SK-N-SH treated with all-trans-retinoic acid at 6 μM for 48 hours (cell line): ENCODE data around the gene PRKAR1B.

Source experiments
- ATAC-seq: fragments of 200-7000 bp; cut with Tn5 transposase; 3 replicates; pipeline ENCODE4 v1.9.1; 2020; ENCODE audit warnings: mild to moderate bottlenecking, moderate library complexity
- ARNTL ChIP-seq: fragments of 450-650 bp; formaldehyde crosslinking; IDR thresholded peaks from 2 replicates; pipeline ENCODE4 v1.5.0; 2020; ENCODE audit warnings: low read depth, mild to moderate bottlenecking, moderate library complexity, borderline replicate concordance
- BACH2 ChIP-seq: fragments of 250-450 bp; sonication (Bioruptor Pico); IDR thresholded peaks from 2 replicates; pipeline ENCODE4 v1.9.0; 2021; ENCODE audit warnings: mild to moderate bottlenecking, borderline replicate concordance
- CREB5 ChIP-seq: fragments of 250-450 bp; sonication (Bioruptor Pico); IDR thresholded peaks from 2 replicates; pipeline ENCODE4 v1.5.1; 2020; ENCODE audit warnings: low read depth, mild to moderate bottlenecking, moderate library complexity
- ESRRG ChIP-seq: fragments of 250-450 bp; sonication (Bioruptor Pico); IDR thresholded peaks from 2 replicates; pipeline ENCODE4 v1.6.1; 2021; ENCODE audit warnings: mild to moderate bottlenecking
- GLIS3 ChIP-seq: fragments of 250-450 bp; sonication (Bioruptor Pico); IDR thresholded peaks from 2 replicates; pipeline ENCODE4 v1.5.0; 2020; ENCODE audit warnings: mild to moderate bottlenecking, moderate library complexity
- ISL1 ChIP-seq: fragments of 250-450 bp; sonication (Bioruptor Pico); IDR thresholded peaks from 2 replicates; pipeline ENCODE4 v2.1.2; 2022; ENCODE audit warnings: mild to moderate bottlenecking, moderate library complexity
- PATZ1 ChIP-seq: fragments of 250-450 bp; sonication (Bioruptor Pico); IDR thresholded peaks from 2 replicates; pipeline ENCODE4 v1.8.0; 2020; ENCODE audit warnings: mild to moderate bottlenecking, moderate library complexity, borderline replicate concordance
- POU6F1 ChIP-seq: fragments of 250-450 bp; sonication (Bioruptor Pico); IDR thresholded peaks from 2 replicates; pipeline ENCODE4 v1.8.0; 2021; ENCODE audit warnings: low read depth, mild to moderate bottlenecking, moderate library complexity, borderline replicate concordance
- PPARA ChIP-seq: fragments of 250-450 bp; sonication (Bioruptor Pico); IDR thresholded peaks from 2 replicates; pipeline ENCODE4 v1.5.0; 2020; ENCODE audit warnings: mild to moderate bottlenecking, borderline replicate concordance
- RARB ChIP-seq: fragments of 250-450 bp; sonication (Bioruptor Pico); IDR thresholded peaks from 2 replicates; pipeline ENCODE4 v1.8.0; 2021; ENCODE audit warnings: mild to moderate bottlenecking, moderate library complexity
- SNAI2 ChIP-seq: fragments of 250-450 bp; sonication (Bioruptor Pico); IDR thresholded peaks from 2 replicates; pipeline ENCODE4 v1.5.0; 2020; ENCODE audit warnings: mild to moderate bottlenecking, moderate library complexity
- TCF4 ChIP-seq: fragments of 250-450 bp; sonication (Bioruptor Pico); IDR thresholded peaks from 2 replicates; pipeline ENCODE4 v1.8.0; 2021; ENCODE audit warnings: mild to moderate bottlenecking, moderate library complexity, borderline replicate concordance
- TOX ChIP-seq: fragments of 250-450 bp; sonication (Bioruptor Pico); IDR thresholded peaks from 2 replicates; pipeline ENCODE4 v1.8.0; 2021; ENCODE audit warnings: mild to moderate bottlenecking, moderate library complexity, borderline replicate concordance
- ZC3H10 ChIP-seq: fragments of 250-450 bp; sonication (Bioruptor Pico); IDR thresholded peaks from 2 replicates; pipeline ENCODE4 v1.5.1; 2021; ENCODE audit warnings: mild to moderate bottlenecking, moderate library complexity
- ZFP3 ChIP-seq: fragments of 250-450 bp; sonication (Bioruptor Pico); IDR thresholded peaks from 2 replicates; pipeline ENCODE4 v1.5.0; 2020; ENCODE audit warnings: mild to moderate bottlenecking, moderate library complexity
- ZFP30 ChIP-seq: fragments of 450-650 bp; formaldehyde crosslinking; IDR thresholded peaks from 2 replicates; pipeline ENCODE4 v1.5.0; 2022; ENCODE audit warnings: mild to moderate bottlenecking, moderate library complexity
- ZNF565 ChIP-seq: fragments of 450-650 bp; formaldehyde crosslinking; conservative IDR thresholded peaks from 2 replicates; pipeline ENCODE4 v1.5.0; 2020; ENCODE audit warnings: low read depth, mild to moderate bottlenecking, moderate library complexity
- ZNF70 ChIP-seq: fragments of 450-650 bp; formaldehyde crosslinking; IDR thresholded peaks from 2 replicates; pipeline ENCODE4 v1.5.0; 2020; ENCODE audit warnings: mild to moderate bottlenecking, moderate library complexity
- ZNF8 ChIP-seq: fragments of 450-650 bp; formaldehyde crosslinking; IDR thresholded peaks from 2 replicates; pipeline ENCODE4 v1.5.0; 2020; ENCODE audit warnings: mild to moderate bottlenecking, moderate library complexity
- TF ChIP-seq, protein P1 (sequence below): fragments of 250-450 bp; sonication (Bioruptor Pico); IDR thresholded peaks from 2 replicates; pipeline ENCODE4 v1.5.0; 2020; ENCODE audit warnings: mild to moderate bottlenecking, moderate library complexity

PRKAR1B gene

GRCh38 chr7:560966-561630, 166.0 kb downstream of the PRKAR1B start:
- ATAC-seq = no peak

GRCh38 chr7:559396-559705, 167.7 kb downstream of the PRKAR1B start:
- TF ChIP-seq PATZ1 = no peak
- TF ChIP-seq TOX (CRISPR knock-in tag) = no peak
- TF ChIP-seq ZFP3 = no peak
- TF ChIP-seq BACH2 (CRISPR knock-in tag) = no peak
- no peak for TF ChIP-seq PPARA (CRISPR knock-in tag)
- no peak for ATAC-seq

More at GRCh38 chr7:560966-561630, 166.0 kb downstream of the PRKAR1B start:
- TF ChIP-seq SNAI2 = no peak
- TF ChIP-seq ZFP30 = no peak
- TF ChIP-seq ZNF8 (CRISPR knock-in tag) = no peak
- TF ChIP-seq TCF4 = no peak
- TF ChIP-seq ESRRG = no peak

DNA sequence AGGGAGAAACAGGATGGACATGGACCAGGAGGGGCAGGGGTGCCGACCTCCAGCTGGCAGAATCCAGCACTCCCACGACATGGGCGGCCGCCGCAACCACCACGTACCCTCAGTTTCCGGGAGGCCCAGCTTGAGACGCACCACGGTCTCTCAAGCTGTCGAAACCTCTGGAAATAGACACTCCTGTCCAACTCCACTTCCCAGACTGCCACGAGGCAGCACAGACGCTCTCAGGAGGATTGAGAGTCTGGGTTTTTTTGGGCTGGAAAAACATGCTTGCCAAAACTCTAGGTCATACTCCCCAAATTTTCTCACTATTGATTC, 169.6 kb downstream of the PRKAR1B start:
- TF ChIP-seq BACH2 (CRISPR knock-in tag) (no peak), TOX (CRISPR knock-in tag) (no peak), GLIS3 (CRISPR knock-in tag) (no peak), ISL1 (CRISPR knock-in tag) (no peak), SNAI2 (no peak), PATZ1 (no peak), ZC3H10 (CRISPR knock-in tag) (no peak), ARNTL (CRISPR knock-in tag) (no peak), POU6F1 (no peak), ZFP30 (no peak), TCF4 (no peak), ZFP3 (no peak), ESRRG (no peak), ZNF8 (CRISPR knock-in tag) (no peak), PPARA (CRISPR knock-in tag) (no peak), RARB (CRISPR knock-in tag) (no peak), CREB5 (no peak), ZNF70 (CRISPR knock-in tag) (no peak), ZNF565 (CRISPR knock-in tag) (no peak)
- TF ChIP-seq, protein P1, sequence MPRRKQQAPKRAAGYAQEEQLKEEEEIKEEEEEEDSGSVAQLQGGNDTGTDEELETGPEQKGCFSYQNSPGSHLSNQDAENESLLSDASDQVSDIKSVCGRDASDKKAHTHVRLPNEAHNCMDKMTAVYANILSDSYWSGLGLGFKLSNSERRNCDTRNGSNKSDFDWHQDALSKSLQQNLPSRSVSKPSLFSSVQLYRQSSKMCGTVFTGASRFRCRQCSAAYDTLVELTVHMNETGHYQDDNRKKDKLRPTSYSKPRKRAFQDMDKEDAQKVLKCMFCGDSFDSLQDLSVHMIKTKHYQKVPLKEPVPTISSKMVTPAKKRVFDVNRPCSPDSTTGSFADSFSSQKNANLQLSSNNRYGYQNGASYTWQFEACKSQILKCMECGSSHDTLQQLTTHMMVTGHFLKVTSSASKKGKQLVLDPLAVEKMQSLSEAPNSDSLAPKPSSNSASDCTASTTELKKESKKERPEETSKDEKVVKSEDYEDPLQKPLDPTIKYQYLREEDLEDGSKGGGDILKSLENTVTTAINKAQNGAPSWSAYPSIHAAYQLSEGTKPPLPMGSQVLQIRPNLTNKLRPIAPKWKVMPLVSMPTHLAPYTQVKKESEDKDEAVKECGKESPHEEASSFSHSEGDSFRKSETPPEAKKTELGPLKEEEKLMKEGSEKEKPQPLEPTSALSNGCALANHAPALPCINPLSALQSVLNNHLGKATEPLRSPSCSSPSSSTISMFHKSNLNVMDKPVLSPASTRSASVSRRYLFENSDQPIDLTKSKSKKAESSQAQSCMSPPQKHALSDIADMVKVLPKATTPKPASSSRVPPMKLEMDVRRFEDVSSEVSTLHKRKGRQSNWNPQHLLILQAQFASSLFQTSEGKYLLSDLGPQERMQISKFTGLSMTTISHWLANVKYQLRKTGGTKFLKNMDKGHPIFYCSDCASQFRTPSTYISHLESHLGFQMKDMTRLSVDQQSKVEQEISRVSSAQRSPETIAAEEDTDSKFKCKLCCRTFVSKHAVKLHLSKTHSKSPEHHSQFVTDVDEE (CRISPR knock-in tag) = no peak
- ATAC-seq = no peak
